Liver (tissue), 3 donors: ENCODE results near the gene ENOX1.

ENCODE experiments used
- ATF3 ChIP-seq: IDR thresholded peaks from 2 replicates; pipeline ENCODE4 v1.6.1; 2016; ENCODE audit warnings: antibody characterized with exemption
- FOXA1 ChIP-seq: IDR thresholded peaks from 2 replicates; pipeline ENCODE4 v1.6.1; 2016; ENCODE audit warnings: antibody characterized with exemption
- GABPA ChIP-seq, 2 donors: IDR thresholded peaks in 1 of 2; conservative IDR thresholded peaks in 1 of 2; 2 replicates each; pipeline ENCODE4 v1.6.1; 2016; ENCODE audit warnings: antibody characterized with exemption in 2 of 2, mild to moderate bottlenecking in 1 of 2, moderate library complexity in 1 of 2
- JUND ChIP-seq, 2 donors: IDR thresholded peaks; 2 replicates each; pipeline ENCODE4 v1.6.1; 2016; ENCODE audit warnings: antibody characterized with exemption in 2 of 2
- RAD21 ChIP-seq, 2 donors: IDR thresholded peaks; 2 replicates each; pipeline ENCODE4 v1.6.1; 2016; ENCODE audit warnings: antibody characterized with exemption in 2 of 2, mild to moderate bottlenecking in 2 of 2
- RXRA ChIP-seq, 2 donors: IDR thresholded peaks; 2 replicates each; pipeline ENCODE4 v1.6.1; 2017 to 2018; ENCODE audit warnings: antibody characterized with exemption in 2 of 2, mild to moderate bottlenecking in 1 of 2
- SP1 ChIP-seq: IDR thresholded peaks from 2 replicates; pipeline ENCODE4 v1.6.1; 2018; ENCODE audit warnings: antibody characterized with exemption, mild to moderate bottlenecking
- ZBTB33 ChIP-seq: IDR thresholded peaks from 2 replicates; pipeline ENCODE4 v1.6.1; 2016; ENCODE audit warnings: antibody characterized with exemption
- TF ChIP-seq, protein P1 (sequence below): fragments of 150-350 bp; IDR thresholded peaks from 2 replicates; pipeline ENCODE4 v1.5.1; 2017; ENCODE audit warnings: improper control_type of control experiment, low read depth, low read length; ENCODE audit not compliant: missing input control
- TF ChIP-seq, protein P2 (sequence below): IDR thresholded peaks from 2 replicates; pipeline ENCODE4 v1.6.1; 2016; ENCODE audit warnings: antibody characterized with exemption, mild to moderate bottlenecking
- donor health status: healthy.
- donor health status: healthy.

DNA sequence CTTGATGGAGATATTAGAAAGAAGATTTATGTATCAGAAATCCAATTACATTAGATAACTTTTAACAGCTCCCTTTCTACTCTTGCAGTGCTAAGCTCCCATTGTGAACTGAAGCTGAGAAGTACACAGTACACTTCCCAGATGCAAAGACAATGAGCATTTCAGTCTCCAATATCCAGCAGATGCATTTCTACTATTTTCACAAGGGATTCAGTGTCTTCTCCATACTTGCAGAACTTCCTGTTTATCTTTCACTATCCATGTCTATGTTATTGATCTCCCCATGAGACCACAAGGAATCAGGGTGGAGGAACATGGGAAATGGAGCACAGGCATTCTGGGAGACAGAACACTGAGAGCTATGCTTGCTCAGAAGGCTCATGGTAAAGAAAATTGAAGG is 207.5 kb downstream of the ENOX1 start:
- TF ChIP-seq, protein P1, sequence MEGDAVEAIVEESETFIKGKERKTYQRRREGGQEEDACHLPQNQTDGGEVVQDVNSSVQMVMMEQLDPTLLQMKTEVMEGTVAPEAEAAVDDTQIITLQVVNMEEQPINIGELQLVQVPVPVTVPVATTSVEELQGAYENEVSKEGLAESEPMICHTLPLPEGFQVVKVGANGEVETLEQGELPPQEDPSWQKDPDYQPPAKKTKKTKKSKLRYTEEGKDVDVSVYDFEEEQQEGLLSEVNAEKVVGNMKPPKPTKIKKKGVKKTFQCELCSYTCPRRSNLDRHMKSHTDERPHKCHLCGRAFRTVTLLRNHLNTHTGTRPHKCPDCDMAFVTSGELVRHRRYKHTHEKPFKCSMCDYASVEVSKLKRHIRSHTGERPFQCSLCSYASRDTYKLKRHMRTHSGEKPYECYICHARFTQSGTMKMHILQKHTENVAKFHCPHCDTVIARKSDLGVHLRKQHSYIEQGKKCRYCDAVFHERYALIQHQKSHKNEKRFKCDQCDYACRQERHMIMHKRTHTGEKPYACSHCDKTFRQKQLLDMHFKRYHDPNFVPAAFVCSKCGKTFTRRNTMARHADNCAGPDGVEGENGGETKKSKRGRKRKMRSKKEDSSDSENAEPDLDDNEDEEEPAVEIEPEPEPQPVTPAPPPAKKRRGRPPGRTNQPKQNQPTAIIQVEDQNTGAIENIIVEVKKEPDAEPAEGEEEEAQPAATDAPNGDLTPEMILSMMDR: no peak
- TF ChIP-seq ZBTB33: no peak
- TF ChIP-seq ATF3: no peak
- no peak for TF ChIP-seq RAD21 (IDR thresholded peaks at IDR 0.05)
- no peak for TF ChIP-seq SP1
- TF ChIP-seq JUND (IDR thresholded peaks at IDR 0.05): no peak
- TF ChIP-seq, protein P2, sequence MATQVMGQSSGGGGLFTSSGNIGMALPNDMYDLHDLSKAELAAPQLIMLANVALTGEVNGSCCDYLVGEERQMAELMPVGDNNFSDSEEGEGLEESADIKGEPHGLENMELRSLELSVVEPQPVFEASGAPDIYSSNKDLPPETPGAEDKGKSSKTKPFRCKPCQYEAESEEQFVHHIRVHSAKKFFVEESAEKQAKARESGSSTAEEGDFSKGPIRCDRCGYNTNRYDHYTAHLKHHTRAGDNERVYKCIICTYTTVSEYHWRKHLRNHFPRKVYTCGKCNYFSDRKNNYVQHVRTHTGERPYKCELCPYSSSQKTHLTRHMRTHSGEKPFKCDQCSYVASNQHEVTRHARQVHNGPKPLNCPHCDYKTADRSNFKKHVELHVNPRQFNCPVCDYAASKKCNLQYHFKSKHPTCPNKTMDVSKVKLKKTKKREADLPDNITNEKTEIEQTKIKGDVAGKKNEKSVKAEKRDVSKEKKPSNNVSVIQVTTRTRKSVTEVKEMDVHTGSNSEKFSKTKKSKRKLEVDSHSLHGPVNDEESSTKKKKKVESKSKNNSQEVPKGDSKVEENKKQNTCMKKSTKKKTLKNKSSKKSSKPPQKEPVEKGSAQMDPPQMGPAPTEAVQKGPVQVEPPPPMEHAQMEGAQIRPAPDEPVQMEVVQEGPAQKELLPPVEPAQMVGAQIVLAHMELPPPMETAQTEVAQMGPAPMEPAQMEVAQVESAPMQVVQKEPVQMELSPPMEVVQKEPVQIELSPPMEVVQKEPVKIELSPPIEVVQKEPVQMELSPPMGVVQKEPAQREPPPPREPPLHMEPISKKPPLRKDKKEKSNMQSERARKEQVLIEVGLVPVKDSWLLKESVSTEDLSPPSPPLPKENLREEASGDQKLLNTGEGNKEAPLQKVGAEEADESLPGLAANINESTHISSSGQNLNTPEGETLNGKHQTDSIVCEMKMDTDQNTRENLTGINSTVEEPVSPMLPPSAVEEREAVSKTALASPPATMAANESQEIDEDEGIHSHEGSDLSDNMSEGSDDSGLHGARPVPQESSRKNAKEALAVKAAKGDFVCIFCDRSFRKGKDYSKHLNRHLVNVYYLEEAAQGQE: no peak
- TF ChIP-seq GABPA (IDR thresholded peaks at IDR 0.05 in 1 of 2, conservative IDR thresholded peaks at IDR 0.05 in 1 of 2): no peak
- TF ChIP-seq RXRA (IDR thresholded peaks at IDR 0.05): no peak
- no peak for TF ChIP-seq FOXA1
